Keratinocyte (primary cell): Measurements from ENCODE around the gene ADCY5. TPM values are rescaled to one million over a fixed set of nuclear protein-coding genes. Genes with fewer than 3 reads are reported as not detected.

Experiments used
- DNase-seq: peaks from one replicate; pipeline ENCODE4 v3.0.0-alpha.2; 2011; ENCODE audit warnings: low read depth, missing footprints, low spot score
- FAIRE-seq: peaks from 2 replicates; lab custom pipeline; 2011; peaks lifted over from hg19 to GRCh38; lab: Jason Lieb, UNC
- H2AFZ ChIP-seq: 2 replicates; pipeline ENCODE4 v1.6.0; 2012; ENCODE audit warnings: low read length, control low read depth, inconsistent platforms; ENCODE audit not compliant: control insufficient read depth
- H3K27ac ChIP-seq: 2 replicates; pipeline ENCODE4 v1.5.1; 2011; ENCODE audit warnings: low read length; ENCODE audit not compliant: control insufficient read depth, insufficient read depth
- H3K27me3 ChIP-seq: 3 replicates; pipeline ENCODE4 v1.6.0; 2011; ENCODE audit warnings: low read length; ENCODE audit not compliant: control insufficient read depth, insufficient read depth; ENCODE audit errors: extremely low read depth
- H3K36me3 ChIP-seq, 2 experiments: 2 replicates in 1 of 2; 3 replicates in 1 of 2; pipeline ENCODE4 v1.5.1; 2011; ENCODE audit warnings: low read length in 2 of 2, mild to moderate bottlenecking in 1 of 2; ENCODE audit not compliant: control insufficient read depth in 2 of 2, insufficient read depth in 2 of 2; ENCODE audit errors: extremely low read depth in 1 of 2
- H3K4me1 ChIP-seq: 3 replicates; pipeline ENCODE4 v1.5.1; 2011; ENCODE audit warnings: low read length; ENCODE audit not compliant: control insufficient read depth, insufficient read depth; ENCODE audit errors: extremely low read depth
- H3K4me2 ChIP-seq: 3 replicates; pipeline ENCODE4 v1.6.0; 2011; ENCODE audit warnings: low read depth, low read length; ENCODE audit not compliant: control insufficient read depth, insufficient read depth; ENCODE audit errors: extremely low read depth
- H3K4me3 ChIP-seq, 3 experiments: fragments of 200-600 bp in 1 of 3; sonication (generic) in 1 of 3; 2 replicates in 2 of 3; 3 replicates in 1 of 3; pipeline ENCODE4 v1.5.1; 2011 to 2016; ENCODE audit warnings: low read length in 3 of 3, mild to moderate bottlenecking in 3 of 3, control low read depth in 2 of 3, inconsistent platforms in 1 of 3, low read depth in 1 of 3, mixed read lengths in 1 of 3, mixed run types in 1 of 3, moderate library complexity in 1 of 3; ENCODE audit not compliant: control insufficient read depth in 2 of 3, insufficient read depth in 2 of 3; ENCODE audit errors: extremely low read depth in 1 of 3
- H3K79me2 ChIP-seq: 2 replicates; pipeline ENCODE4 v1.6.0; 2012; ENCODE audit warnings: low read length; ENCODE audit not compliant: control insufficient read depth, insufficient read depth
- H3K9ac ChIP-seq: 3 replicates; pipeline ENCODE4 v1.6.0; 2011; ENCODE audit warnings: low read length; ENCODE audit not compliant: control insufficient read depth, insufficient read depth; ENCODE audit errors: extremely low read depth
- H3K9me1 ChIP-seq: 3 replicates; pipeline ENCODE4 v1.6.0; 2011; ENCODE audit warnings: low read length; ENCODE audit not compliant: control insufficient read depth, insufficient read depth; ENCODE audit errors: extremely low read depth
- H3K9me3 ChIP-seq: 2 replicates; pipeline ENCODE4 v1.5.1; 2012; ENCODE audit warnings: low read depth, low read length; ENCODE audit not compliant: control insufficient read depth
- H4K20me1 ChIP-seq: 3 replicates; pipeline ENCODE4 v1.6.0; 2011; ENCODE audit warnings: low read length; ENCODE audit not compliant: control insufficient read depth, insufficient read depth; ENCODE audit errors: extremely low read depth
- CTCF ChIP-seq, 3 experiments: IDR thresholded peaks in 1 of 3; conservative IDR thresholded peaks in 1 of 3; optimal IDR thresholded peaks in 1 of 3; 2 replicates in 2 of 3; 3 replicates in 1 of 3; pipeline versions ENCODE3 to v1.5.1; 2011; ENCODE audit warnings: low read length in 3 of 3, mild to moderate bottlenecking in 3 of 3, moderate library complexity in 2 of 3, control low read depth in 1 of 3, inconsistent platforms in 1 of 3; ENCODE audit not compliant: insufficient read depth in 2 of 3; ENCODE audit errors: extremely low read depth in 1 of 3
- EZH2 ChIP-seq: IDR thresholded peaks from one replicate; pipeline ENCODE4 v1.6.1; 2012; ENCODE audit warnings: inconsistent platforms, mild to moderate bottlenecking, low read length, moderate library complexity
- dilution Hi-C: fragments of 300-500 bp; cut with MboI; formaldehyde crosslinking; loops from one replicate; pipeline ENCODE4 v1.7.0; 2020; ENCODE audit warnings: low sequenced_read_pairs; ENCODE audit not compliant: extremely low pct_ligation_motif_present
- polyA plus RNA-seq, 5 experiments: library from polyadenylated mRNA; depleted of rRNA in 3 of 5; stranded (reverse) in 3 of 5; stranded (forward) in 1 of 5; unstranded in 1 of 5; fragments of >200 nt; gene quantifications; 1 replicate in 1 of 5; 2 replicates in 3 of 5; 3 replicates in 1 of 5; pipeline versions ENCODE4 v1.2.1 to v1.2.3, GENCODE V29; 2011 to 2012; ENCODE audit warnings: missing spikeins in 2 of 5, low read depth in 1 of 5, low replicate concordance in 1 of 5

Gene ADCY5
- polyA plus RNA-seq, 1 donor (not counting 4 experiments of a cell fraction or from before 2014, with no cell fraction given) = not detected

GRCh38 chr3:123347691-123348264 lies 101.1 kb downstream of the ADCY5 start:
- FAIRE-seq = no peak
- Histone ChIP-seq H3K9me3 (no peaks in the 10 kb centered on the region), H3K36me3 (no peaks in the 10 kb centered on the region), H3K79me2 (no peaks in the 10 kb centered on the region), H3K27me3 (peaks cover 44% of the 10 kb centered on the region), H3K4me1 (no peaks in the 10 kb centered on the region), H3K4me2 (no peak overlapping the region), H3K27ac (no peak overlapping the region), H3K9me1 (no peaks in the 10 kb centered on the region), H4K20me1 (no peaks in the 10 kb centered on the region), H3K9ac (no peak overlapping the region), H3K4me3 (no peak overlapping the region), H2AFZ (no peak overlapping the region)
- dilution Hi-C loops = no loop called here
- no peak for DNase-seq
- TF ChIP-seq CTCF (optimal IDR thresholded peaks at IDR 0.05 in 1 of 3, IDR thresholded peaks at IDR 0.05 in 1 of 3, conservative IDR thresholded peaks at IDR 0.05 in 1 of 3; ENCODE audit: extremely low read depth in 1 of 3, insufficient read depth in 2 of 3, low read length in 3 of 3) = no peak
- no peak for TF ChIP-seq EZH2

- Histone ChIP-seq H3K4me1 (no peaks in the 10 kb centered on the region), H3K4me2 (no peak overlapping the region), H4K20me1 (no peaks in the 10 kb centered on the region), H3K9ac (no peak overlapping the region), H3K36me3 (no peaks in the 10 kb centered on the region), H3K27me3 (peaks cover 39% of the 10 kb centered on the region), H3K9me3 (no peaks in the 10 kb centered on the region), H3K79me2 (no peaks in the 10 kb centered on the region), H3K4me3 (no peak overlapping the region), H2AFZ (no peak overlapping the region), H3K9me1 (no peaks in the 10 kb centered on the region), H3K27ac (no peak overlapping the region)
- TF ChIP-seq CTCF (optimal IDR thresholded peaks at IDR 0.05 in 1 of 3, IDR thresholded peaks at IDR 0.05 in 1 of 3, conservative IDR thresholded peaks at IDR 0.05 in 1 of 3; ENCODE audit: extremely low read depth in 1 of 3, insufficient read depth in 2 of 3, low read length in 3 of 3) = no peak
- TF ChIP-seq EZH2 = no peak
- DNase-seq = no peak
- dilution Hi-C loops = no loop called here
- no peak for FAIRE-seq
Observed at GRCh38 chr3:123347205-123347604, 101.7 kb downstream of the ADCY5 start.
